GM21576 (cell line): ENCODE data around the gene ARL6IP6.

Source experiments
- ATAC-seq: cut with Tn5 transposase; IDR thresholded peaks from one replicate; pipeline ENCODE4 v1.9.1; 2021; ENCODE audit warnings: mild to moderate bottlenecking, moderate library complexity; ENCODE audit not compliant: unreplicated experiment

Gene ARL6IP6

DNA sequence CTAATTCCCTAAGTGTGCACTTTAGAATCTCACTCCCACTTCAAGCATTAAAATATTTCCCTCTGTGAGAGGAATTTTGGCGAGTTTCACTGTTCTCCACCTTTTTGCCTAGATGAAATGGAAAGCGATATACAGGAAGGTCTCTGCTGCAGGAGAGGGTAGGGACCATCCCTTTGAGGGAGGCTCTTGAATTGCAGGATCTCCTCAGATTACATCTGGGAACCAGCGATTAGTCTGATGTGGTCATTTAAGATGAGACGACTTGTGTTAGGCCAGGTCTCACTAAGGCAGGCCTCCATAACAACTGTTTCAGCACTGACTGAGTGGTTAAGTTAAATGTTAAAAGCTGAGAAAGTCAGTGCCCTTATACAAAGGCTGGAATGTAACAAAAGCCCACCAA lies 74.6 kb downstream of the ARL6IP6 start:
- ATAC-seq, result no peak

DNA sequence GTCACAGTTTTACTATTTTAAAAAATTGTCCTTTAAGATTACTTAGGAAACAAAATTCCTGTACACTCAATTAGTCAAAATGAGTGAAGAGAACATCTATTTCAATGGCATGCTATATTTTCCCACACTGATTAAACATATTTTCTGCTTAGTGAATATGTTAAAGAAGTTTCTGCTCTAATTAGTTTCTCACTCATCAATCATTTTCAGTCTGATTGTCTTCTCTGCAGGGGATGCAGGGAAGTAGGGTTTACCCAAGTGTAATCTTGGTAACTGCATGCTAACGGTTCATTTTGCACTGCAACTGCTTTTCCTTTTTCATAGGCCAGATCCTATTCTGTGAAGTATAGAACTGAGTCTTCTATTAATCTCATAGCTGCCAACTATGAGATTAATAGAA lies 78.5 kb downstream of the ARL6IP6 start:
- no peak for ATAC-seq

DNA sequence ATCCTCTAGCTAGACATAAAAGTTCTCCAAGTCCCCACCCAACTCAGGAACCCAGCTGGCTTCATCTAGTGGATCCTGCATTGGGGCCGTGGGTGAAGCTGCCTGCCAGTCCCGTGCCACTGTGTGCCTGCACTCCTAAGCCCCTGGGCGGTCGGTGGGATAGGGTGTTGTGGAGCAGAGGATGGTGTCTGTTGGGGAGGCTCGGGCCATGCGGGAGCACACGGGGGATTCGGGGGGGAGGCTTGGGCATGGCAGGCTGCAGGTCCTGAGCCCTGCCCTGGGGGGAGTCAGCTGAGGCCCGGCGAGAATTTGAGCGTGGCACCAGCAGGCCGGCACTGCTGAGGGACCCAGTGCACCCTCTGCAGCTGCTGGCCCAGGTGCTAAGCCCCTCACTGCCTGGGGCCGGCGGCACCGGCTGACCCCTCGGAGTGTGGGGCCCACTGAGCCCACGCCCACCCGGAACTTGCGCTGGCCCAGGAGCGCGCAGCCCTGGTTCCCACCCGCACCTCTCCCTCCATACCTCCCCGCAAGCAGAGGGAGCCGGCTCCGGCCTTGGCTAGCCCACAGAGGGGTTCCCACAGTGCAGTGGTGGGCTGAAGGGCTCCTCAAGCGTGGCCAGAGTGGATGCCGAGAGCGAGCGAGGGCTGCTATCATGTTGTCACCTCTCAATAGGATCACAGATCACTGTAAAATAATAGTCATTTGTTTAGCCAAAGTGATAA lies 86.4 kb downstream of the ARL6IP6 start:
- no peak for ATAC-seq

DNA sequence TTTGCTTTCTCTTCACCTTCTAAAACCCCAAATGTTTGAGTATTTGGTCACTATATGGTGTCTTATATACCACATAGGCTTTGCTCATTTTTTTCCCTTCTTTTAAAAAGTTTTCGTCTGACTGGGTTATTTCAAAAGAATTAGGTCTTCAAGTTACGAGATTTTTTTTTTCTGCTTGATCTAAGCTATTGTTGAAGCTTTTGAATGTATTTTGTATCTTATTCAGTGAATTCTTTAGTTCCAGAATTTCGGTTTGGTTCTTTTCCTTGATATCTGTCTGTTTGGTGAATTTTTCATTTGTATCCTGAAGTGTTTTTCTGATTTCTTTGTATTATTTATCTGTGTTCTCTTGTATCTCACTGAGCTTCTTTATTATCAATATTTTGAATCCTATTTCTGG lies 93.5 kb downstream of the ARL6IP6 start:
- no peak for ATAC-seq
